HEK293T (cell line): ENCODE data around the gene SNCG.
"Not testable (repeated sequence)": the region's sequence is repeated elsewhere in the genome, so short reads cannot be mapped to it uniquely, and the experiment has no call there.

Experiments used
- BHLHE40 ChIP-seq: fragments of 450-650 bp; IDR thresholded peaks from 2 replicates; pipeline ENCODE4 v1.6.1; 2016; ENCODE audit warnings: mild to moderate bottlenecking, moderate library complexity, borderline replicate concordance
- CTBP1 ChIP-seq: fragments of 450-650 bp; IDR thresholded peaks from 2 replicates; pipeline ENCODE4 v1.6.1; 2016; ENCODE audit warnings: borderline replicate concordance
- ELF4 ChIP-seq: fragments of 450-650 bp; IDR thresholded peaks from 2 replicates; pipeline ENCODE4 v1.6.1; 2017; ENCODE audit warnings: antibody characterized with exemption
- FOXA1 ChIP-seq: fragments of 450-650 bp; IDR thresholded peaks from 2 replicates; pipeline ENCODE4 v1.6.1; 2016; ENCODE audit warnings: mild to moderate bottlenecking
- FOXK2 ChIP-seq: fragments of 450-650 bp; IDR thresholded peaks from 2 replicates; pipeline ENCODE4 v1.6.1; 2016; ENCODE audit warnings: mild to moderate bottlenecking
- SP1 ChIP-seq: fragments of 450-650 bp; IDR thresholded peaks from 2 replicates; pipeline ENCODE4 v1.6.1; 2017
- TARDBP ChIP-seq: fragments of 450-650 bp; IDR thresholded peaks from 2 replicates; pipeline ENCODE4 v1.6.1; 2016
- ZNF384 ChIP-seq: fragments of 450-650 bp; IDR thresholded peaks from 2 replicates; pipeline ENCODE4 v1.6.1; 2016
- TF ChIP-seq, protein P1 (sequence below): fragments of 450-650 bp; IDR thresholded peaks from 2 replicates; pipeline ENCODE4 v1.6.1; 2016

GRCh38 chr10:86947806-86948205 lies 10.6 kb upstream of the SNCG start:
- not testable (repeated sequence) for TF ChIP-seq SP1, FOXA1, ELF4, BHLHE40, FOXK2, CTBP1, ZNF384, TARDBP
- TF ChIP-seq, protein P1, sequence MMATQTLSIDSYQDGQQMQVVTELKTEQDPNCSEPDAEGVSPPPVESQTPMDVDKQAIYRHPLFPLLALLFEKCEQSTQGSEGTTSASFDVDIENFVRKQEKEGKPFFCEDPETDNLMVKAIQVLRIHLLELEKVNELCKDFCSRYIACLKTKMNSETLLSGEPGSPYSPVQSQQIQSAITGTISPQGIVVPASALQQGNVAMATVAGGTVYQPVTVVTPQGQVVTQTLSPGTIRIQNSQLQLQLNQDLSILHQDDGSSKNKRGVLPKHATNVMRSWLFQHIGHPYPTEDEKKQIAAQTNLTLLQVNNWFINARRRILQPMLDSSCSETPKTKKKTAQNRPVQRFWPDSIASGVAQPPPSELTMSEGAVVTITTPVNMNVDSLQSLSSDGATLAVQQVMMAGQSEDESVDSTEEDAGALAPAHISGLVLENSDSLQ, result not testable (repeated sequence)
